HG02852 (cell line): ENCODE data around the gene HSD3B1.
A peak's percentile ranks its signal among the peaks of the same experiment; 100 is the strongest.
"Not testable (repeated sequence)": the region's sequence is repeated elsewhere in the genome, so short reads cannot be mapped to it uniquely, and the experiment has no call there.

Experiments
- ATAC-seq: cut with Tn5 transposase; IDR thresholded peaks from one replicate; pipeline ENCODE4 v1.9.1; 2021; ENCODE audit warnings: mild to moderate bottlenecking, moderate library complexity; ENCODE audit not compliant: unreplicated experiment

Gene HSD3B1

GRCh38 chr1:119551218-119551617 is 44.2 kb downstream of the HSD3B1 start:
- ATAC-seq, result no peak

GRCh38 chr1:119552656-119553055 is 45.6 kb downstream of the HSD3B1 start:
- not testable (repeated sequence) for ATAC-seq

- ATAC-seq, result not testable (repeated sequence)
Observed at GRCh38 chr1:119553302-119554071, 46.5 kb downstream of the HSD3B1 start.

GRCh38 chr1:119554183-119554582 is 47.2 kb downstream of the HSD3B1 start:
- ATAC-seq, result no peak

- no peak for ATAC-seq
Observed at GRCh38 chr1:119556423-119556822, 49.4 kb downstream of the HSD3B1 start.

GRCh38 chr1:119560402-119560801 is 53.4 kb downstream of the HSD3B1 start:
- ATAC-seq, result not testable (repeated sequence)

GRCh38 chr1:119564548-119564947 is 57.5 kb downstream of the HSD3B1 start:
- peak; percentile 66 for ATAC-seq
